ENCODE measurements around the gene IDH2.

DNA sequence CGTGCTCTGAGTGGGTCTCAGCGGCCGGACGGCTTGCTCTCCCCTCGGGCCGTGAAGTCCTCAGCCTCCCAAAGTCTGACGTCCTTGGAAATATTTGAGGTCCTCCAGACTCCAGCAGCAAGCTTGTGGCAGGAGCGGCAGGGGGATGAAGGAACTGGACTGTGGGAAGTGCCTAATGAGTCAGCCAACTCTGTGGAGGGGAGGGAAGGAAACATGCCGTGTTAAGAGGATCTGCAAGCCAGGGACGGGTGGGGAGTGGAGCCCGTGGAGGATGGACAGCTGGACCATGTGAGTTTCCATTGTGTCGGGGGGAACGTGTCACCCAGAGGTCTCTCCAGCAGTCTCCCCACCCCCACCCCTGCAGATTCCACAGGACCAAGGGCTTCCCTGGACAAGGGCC, 39.4 kb upstream of the IDH2 start:
- TF ChIP-seq EZH2 (IDR thresholded peaks at IDR 0.05; ENCODE audit: insufficient read depth, poor library complexity, severe bottlenecking) (no peak), EZH2phosphoT487 (IDR thresholded peaks at IDR 0.05; ENCODE audit: insufficient read depth, low read depth) (no peak)
